ENCODE measurements around the gene HCCS.
"Not testable (repeated sequence)": the region's sequence is repeated elsewhere in the genome, so short reads cannot be mapped to it uniquely, and the experiment has no call there.

HCCS gene

GRCh38 chrX:11111037-11111851 is at the start of gene HCCS:
Gene HCCS, plus strand, starts transcription at chrX:11111332. Its CDS starts 729 bp downstream, at chrX:11112061.
- peak; percentile 88 to 89 for DNase-seq

- DNase-seq, result no peak
These were observed 46.9 kb upstream of the HCCS start for GRCh38 chrX:11064276-11064675.

DNA sequence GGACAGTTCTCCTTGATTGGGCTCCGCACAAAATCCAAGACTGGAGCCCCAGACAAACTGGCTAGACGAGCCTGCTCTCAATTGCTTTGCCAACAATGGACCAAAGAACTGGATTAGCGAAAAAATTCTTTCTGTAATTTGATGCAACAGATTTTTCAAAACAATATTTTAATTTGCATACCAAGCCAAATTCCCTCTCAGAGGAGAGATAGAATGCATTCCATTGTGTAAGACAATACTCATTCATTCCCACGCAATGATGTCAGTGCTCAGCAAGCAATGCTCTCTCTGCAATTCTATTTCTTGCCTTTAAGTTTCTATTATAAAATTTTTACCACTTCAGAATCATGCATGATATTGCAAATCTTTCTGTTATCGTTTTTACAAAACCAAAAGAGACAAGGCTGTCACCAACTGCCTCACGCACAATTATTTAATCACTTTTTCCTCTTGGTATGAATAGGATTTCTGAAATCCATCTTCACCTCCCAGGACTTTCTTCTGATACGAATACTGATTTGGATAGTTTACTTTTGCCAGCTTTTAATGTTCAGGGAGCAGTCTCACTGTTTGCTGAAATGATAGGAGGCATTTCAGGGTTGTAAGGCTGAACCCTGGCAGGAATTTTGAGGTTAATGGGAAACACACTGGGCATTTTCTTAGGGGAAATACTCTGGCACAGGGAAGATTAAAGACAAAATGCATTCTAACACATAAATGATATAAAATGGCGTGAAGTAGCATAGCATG is 46.1 kb upstream of the HCCS start:
- DNase-seq, result no peak

GRCh38 chrX:11066812-11067211 is 44.3 kb upstream of the HCCS start:
- no peak for DNase-seq

DNA sequence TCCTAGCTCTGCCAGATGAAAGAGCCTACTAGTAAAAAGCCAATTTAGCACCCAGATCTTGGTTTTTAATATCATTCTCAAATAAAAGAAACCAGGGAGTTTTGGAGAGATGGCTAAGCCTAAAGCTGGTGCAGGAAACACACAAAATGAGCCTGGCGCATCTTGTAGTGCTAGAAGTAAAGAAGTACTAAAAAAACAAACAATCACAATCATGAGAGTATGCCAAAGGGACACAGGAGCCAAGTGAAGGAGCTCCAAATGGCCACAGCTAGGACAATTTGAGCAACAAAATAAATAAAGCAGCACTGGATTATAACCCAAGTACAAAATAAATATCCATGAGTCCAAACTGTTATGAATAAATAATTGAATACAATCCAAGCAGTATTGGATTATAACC is 37.8 kb upstream of the HCCS start:
- no peak for DNase-seq

- no peak for DNase-seq
These were observed 30.3 kb upstream of the HCCS start for GRCh38 chrX:11080741-11081305.

GRCh38 chrX:11081511-11081910 is 29.6 kb upstream of the HCCS start:
- DNase-seq, result no peak

DNA sequence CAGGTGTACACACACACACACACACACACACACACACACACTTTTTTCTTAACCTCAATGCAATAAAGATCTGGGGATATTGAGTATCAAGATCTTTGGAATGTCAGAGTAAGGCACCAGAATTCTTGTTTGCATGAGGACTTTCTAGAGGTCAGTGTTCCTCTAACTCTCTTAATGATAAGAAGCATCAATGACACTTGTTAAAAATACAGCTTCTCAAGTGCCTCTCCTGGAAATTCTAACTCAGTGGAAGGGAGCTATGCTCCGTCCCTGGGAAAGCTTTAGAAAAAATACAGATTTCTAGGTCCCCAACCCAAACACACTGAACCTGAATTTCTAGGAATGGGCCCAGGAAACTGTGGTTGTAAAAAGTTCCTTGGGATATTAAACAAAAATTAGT is 25.8 kb upstream of the HCCS start:
- no peak for DNase-seq

DNA sequence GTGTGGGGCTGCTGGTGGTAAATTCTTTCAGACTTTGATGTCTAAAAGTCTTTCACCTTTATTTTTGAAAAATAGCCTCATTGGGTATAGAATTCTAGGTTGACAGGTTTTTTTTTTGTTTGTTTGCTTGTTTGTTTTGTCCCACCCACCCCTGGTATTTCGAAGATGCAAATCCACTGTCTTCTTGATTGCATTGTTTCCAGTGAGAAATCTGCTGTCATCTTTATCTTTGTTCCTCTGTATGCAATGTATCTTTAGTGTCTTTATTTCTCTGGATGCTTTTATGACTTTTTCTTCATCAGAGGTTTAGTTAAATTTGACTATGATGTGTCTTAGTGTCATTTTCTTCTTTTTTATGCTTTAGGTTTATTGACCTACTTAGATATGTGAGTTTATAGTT is 21.3 kb upstream of the HCCS start:
- no peak for DNase-seq

GRCh38 chrX:11097933-11098332 is 13.2 kb upstream of the HCCS start:
- DNase-seq, result no peak

DNA sequence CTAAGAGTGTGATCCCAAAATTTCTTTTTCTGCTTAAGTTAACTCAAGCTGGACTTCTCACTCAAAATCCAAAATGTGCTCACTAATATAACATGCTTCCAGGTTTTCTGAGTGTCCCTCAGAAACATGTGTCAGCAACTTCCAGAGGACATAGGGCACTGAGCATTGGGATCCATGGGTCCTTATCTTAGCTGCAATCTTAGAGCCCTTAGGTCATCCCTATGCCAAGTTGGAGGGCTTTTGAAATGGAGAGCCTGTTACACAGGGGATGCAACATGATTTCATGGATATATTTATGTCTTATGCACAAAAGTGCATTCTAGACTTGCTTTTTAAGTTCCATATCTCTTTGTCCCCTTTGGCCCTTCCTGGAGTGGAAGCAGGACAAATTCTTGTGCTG is 11.7 kb upstream of the HCCS start:
- no peak for DNase-seq

GRCh38 chrX:11100281-11101035 is 10.7 kb upstream of the HCCS start:
- peak; percentile 8 to 33 for DNase-seq

DNA sequence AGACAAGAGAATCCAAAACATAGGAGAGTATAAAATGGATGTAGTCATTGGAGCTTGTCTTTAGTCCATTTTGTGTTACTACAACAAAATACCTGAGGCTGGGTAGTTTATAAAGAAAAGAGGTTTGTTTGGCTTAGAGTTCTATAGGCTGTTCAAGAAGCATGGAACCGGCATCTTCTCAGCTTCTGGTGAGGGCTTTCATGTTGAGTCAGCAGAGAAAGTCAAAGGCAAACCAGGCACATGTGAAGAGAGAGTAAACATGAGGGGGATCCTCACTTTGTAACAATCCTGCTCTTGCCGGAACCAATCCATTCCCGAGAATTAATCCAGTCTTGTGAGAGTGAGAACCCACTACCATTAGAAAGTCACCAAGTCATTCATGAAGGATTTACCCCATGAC is 8.1 kb upstream of the HCCS start:
- DNase-seq, result no peak

DNA sequence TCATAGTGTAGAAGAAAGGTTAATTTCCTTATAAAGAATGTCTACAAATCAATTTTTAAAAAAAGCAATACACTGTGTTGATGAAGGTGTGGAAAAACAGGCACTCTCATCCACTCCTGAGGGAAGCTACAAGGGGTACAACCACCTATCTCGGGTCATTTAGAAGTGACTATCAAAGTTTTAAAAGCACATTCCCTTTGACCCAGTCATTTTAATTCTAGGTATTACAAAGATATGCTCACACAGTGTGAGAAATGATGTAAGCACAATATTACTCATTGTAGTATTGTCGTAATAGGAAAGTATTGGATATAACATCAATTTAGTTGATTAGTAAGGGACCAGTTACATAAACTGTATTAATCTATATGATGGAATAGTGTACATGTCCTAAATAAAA is 7.4 kb upstream of the HCCS start:
- no peak for DNase-seq

GRCh38 chrX:11105080-11105479 is 6.1 kb upstream of the HCCS start:
- DNase-seq, result no peak

- no peak for DNase-seq
These were observed 2.7 kb upstream of the HCCS start for GRCh38 chrX:11108253-11108941.

GRCh38 chrX:11109968-11110367 is 1.2 kb upstream of the HCCS start:
- no peak for DNase-seq

DNA sequence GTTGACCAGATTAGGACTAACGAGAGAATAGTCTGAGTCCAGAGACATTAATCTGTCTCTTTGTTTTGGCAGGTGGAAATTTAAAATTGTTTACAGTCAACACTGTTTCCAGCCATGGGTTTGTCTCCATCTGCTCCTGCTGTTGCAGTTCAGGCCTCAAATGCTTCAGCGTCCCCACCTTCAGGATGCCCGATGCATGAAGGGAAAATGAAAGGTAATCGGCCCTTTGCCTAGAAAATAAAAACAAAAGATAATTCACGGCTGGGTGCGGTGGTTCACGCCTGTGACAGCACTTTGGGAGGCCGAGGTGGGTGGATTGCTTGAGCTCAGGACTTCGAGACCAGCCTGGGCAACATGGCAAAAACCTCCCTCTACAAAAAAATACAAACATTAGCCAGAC is 815 bp downstream of the HCCS start:
- DNase-seq, result no peak

DNA sequence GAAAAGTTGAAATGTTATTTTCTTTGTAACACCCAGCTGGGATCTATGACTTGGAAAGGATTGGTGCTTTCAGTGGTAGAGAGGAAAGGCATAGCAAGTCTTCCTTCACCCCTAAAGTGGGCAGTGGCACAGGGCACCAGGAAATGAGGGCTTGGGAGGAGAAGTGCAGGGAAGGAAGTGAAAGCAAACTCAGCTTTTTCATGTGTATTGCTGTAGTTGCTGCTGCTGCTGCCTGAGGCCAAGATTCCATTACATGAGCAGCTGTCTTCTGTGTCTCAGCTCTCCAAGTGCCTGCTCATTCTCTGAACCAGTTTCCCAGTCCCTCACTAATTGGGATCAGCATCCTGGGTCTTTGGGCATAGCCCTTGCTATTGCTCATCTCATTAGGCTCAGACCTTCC is 2.6 kb downstream of the HCCS start:
- no peak for DNase-seq

DNA sequence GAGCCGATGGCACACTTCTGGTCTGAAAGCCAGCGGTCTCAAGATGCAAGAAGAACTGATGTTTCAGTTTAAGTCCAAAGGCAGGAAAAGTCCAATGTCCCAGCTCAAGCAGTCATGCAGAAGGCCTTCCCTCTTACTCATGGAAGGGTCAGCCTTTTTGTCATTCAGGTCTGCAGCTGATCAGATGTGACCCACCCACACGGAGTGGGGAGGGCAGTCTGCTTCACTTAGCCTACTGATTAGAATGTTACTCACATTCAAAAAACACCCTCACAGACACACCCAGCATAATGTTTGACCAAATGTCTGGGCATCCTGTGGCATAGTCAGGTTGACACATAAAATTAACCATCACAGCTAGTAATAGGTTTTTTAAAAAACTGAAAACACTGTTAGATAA is 6.6 kb downstream of the HCCS start:
- DNase-seq, result no peak

DNA sequence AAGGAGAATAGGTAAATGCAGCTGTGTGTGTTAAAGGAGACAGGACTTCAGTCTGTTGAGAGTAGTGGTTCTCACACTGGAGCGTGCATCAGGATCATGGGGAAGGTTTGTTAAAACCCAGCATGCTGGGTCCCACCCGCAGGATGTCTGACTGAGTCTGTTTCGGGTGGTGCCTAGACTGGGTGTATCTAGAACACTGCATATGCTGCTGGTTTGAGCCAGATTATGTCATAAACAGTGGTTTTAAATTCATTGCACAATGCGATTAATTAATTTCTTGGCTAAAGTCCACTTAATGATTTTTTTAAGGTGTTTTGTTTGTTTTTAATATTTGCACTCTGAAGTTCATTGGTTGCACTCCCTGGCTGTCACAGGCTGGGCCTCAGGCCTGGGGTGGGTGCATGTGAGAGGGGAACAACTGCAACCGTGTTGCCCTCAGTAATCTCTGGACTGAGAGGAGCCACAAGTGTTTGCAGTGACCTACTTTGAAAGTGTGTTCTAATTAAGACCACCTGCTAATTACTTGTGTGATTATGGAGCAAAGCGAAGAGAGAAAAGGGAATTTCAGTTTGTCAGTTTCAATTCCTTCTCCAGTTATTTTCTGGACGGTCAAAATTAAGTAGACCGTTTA is 8.3 kb downstream of the HCCS start:
- DNase-seq, result no peak

- not testable (repeated sequence) for DNase-seq
These were observed 12.0 kb downstream of the HCCS start for GRCh38 chrX:11123087-11123486.

Measured in NCI-H2081 (cell line).